Panc1 (cell line): ENCODE results near the gene POLE4.

Source experiments
- CTCF ChIP-seq: fragments of 450-650 bp; IDR thresholded peaks from 2 replicates; pipeline ENCODE4 v1.5.1; 2017; ENCODE audit warnings: mild to moderate bottlenecking
- POLR2AphosphoS5 ChIP-seq: IDR thresholded peaks from 2 replicates; pipeline ENCODE4 v1.6.1; 2012; ENCODE audit warnings: mild to moderate bottlenecking, low read depth, low read length, moderate library complexity
- SIN3A ChIP-seq: IDR thresholded peaks from 2 replicates; pipeline ENCODE4 v1.6.1; 2012; ENCODE audit warnings: low read depth, mild to moderate bottlenecking, low read length, moderate library complexity, borderline replicate concordance; ENCODE audit not compliant: insufficient read depth
- TCF7L2 ChIP-seq: IDR thresholded peaks from 2 replicates; pipeline ENCODE4 v1.6.1; 2011; ENCODE audit warnings: mild to moderate bottlenecking, low read depth, low read length, inconsistent platforms
- TF ChIP-seq, protein P1 (sequence below), 2 experiments: IDR thresholded peaks; 2 replicates each; pipeline ENCODE4 v1.6.1; 2011 to 2012; ENCODE audit warnings: low read depth in 2 of 2, control low read depth in 1 of 2, low read length in 1 of 2, mild to moderate bottlenecking in 1 of 2, moderate library complexity in 1 of 2; ENCODE audit not compliant: insufficient read depth in 1 of 2

GRCh38 chr2:74979844-74980243 lies 21.4 kb downstream of the POLE4 start:
- TF ChIP-seq CTCF (no peak), POLR2AphosphoS5 (no peak), TCF7L2 (no peak), SIN3A (no peak)
- TF ChIP-seq, protein P1, sequence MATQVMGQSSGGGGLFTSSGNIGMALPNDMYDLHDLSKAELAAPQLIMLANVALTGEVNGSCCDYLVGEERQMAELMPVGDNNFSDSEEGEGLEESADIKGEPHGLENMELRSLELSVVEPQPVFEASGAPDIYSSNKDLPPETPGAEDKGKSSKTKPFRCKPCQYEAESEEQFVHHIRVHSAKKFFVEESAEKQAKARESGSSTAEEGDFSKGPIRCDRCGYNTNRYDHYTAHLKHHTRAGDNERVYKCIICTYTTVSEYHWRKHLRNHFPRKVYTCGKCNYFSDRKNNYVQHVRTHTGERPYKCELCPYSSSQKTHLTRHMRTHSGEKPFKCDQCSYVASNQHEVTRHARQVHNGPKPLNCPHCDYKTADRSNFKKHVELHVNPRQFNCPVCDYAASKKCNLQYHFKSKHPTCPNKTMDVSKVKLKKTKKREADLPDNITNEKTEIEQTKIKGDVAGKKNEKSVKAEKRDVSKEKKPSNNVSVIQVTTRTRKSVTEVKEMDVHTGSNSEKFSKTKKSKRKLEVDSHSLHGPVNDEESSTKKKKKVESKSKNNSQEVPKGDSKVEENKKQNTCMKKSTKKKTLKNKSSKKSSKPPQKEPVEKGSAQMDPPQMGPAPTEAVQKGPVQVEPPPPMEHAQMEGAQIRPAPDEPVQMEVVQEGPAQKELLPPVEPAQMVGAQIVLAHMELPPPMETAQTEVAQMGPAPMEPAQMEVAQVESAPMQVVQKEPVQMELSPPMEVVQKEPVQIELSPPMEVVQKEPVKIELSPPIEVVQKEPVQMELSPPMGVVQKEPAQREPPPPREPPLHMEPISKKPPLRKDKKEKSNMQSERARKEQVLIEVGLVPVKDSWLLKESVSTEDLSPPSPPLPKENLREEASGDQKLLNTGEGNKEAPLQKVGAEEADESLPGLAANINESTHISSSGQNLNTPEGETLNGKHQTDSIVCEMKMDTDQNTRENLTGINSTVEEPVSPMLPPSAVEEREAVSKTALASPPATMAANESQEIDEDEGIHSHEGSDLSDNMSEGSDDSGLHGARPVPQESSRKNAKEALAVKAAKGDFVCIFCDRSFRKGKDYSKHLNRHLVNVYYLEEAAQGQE (IDR thresholded peaks at IDR 0.05; ENCODE audit: insufficient read depth in 1 of 2, low read depth in 2 of 2, low read length in 1 of 2): no peak
